ENCODE measurements around the gene MYO10.
A peak's percentile ranks its signal among the peaks of the same experiment; 100 is the strongest.

MYO10 gene

DNA sequence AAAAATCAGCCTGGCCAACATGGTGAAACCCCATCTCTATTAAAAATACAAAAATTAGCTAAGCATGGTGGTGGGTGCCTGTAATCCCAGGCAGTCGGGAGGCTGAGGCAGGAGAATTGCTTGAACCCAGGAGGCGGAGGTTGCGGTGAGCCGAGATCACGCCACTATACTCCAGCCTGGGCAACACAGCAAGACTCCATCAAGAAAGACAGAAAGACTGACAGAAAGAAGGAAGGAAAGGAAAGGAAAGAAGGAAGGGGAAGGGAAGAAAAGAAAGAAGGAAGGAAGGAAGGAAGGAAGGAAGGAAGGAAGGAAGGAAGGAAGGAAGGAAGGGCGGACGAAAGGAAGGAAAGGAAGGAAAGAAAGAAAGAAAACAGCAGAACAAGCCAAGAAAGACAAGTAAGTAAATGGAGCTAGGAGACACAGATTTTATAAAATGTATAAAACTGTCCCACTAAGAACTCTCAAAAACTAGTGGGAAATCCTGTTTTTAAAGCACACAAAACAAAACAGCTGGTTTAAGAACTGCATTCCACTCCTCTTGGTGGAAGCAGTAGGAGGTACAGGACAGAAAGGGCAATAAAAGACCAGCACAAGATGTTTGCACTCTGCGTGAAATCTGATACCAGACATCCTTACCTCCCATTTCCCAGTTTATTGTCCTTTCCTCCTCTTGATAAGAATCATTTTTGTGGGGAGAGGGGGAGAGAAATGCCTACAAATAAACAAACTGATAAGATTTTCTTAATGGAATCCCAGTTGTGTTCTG, 46.7 kb downstream of the MYO10 start (continued):
- TF ChIP-seq, protein P1, sequence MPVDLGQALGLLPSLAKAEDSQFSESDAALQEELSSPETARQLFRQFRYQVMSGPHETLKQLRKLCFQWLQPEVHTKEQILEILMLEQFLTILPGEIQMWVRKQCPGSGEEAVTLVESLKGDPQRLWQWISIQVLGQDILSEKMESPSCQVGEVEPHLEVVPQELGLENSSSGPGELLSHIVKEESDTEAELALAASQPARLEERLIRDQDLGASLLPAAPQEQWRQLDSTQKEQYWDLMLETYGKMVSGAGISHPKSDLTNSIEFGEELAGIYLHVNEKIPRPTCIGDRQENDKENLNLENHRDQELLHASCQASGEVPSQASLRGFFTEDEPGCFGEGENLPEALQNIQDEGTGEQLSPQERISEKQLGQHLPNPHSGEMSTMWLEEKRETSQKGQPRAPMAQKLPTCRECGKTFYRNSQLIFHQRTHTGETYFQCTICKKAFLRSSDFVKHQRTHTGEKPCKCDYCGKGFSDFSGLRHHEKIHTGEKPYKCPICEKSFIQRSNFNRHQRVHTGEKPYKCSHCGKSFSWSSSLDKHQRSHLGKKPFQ (tag by site-specific recombination; IDR thresholded peaks at IDR 0.05) = peak; percentile 84
- TF ChIP-seq ZNF350 (tag by site-specific recombination; IDR thresholded peaks at IDR 0.05) (no peak), ZNF510 (tag by site-specific recombination; IDR thresholded peaks at IDR 0.05; ENCODE audit: insufficient replicate concordance) (no peak), ZNF843 (tag by site-specific recombination; IDR thresholded peaks at IDR 0.05) (peak; percentile 97)
- TF ChIP-seq, protein P2, sequence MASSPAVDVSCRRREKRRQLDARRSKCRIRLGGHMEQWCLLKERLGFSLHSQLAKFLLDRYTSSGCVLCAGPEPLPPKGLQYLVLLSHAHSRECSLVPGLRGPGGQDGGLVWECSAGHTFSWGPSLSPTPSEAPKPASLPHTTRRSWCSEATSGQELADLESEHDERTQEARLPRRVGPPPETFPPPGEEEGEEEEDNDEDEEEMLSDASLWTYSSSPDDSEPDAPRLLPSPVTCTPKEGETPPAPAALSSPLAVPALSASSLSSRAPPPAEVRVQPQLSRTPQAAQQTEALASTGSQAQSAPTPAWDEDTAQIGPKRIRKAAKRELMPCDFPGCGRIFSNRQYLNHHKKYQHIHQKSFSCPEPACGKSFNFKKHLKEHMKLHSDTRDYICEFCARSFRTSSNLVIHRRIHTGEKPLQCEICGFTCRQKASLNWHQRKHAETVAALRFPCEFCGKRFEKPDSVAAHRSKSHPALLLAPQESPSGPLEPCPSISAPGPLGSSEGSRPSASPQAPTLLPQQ (tag by site-specific recombination; IDR thresholded peaks at IDR 0.05) = peak; percentile 88

DNA sequence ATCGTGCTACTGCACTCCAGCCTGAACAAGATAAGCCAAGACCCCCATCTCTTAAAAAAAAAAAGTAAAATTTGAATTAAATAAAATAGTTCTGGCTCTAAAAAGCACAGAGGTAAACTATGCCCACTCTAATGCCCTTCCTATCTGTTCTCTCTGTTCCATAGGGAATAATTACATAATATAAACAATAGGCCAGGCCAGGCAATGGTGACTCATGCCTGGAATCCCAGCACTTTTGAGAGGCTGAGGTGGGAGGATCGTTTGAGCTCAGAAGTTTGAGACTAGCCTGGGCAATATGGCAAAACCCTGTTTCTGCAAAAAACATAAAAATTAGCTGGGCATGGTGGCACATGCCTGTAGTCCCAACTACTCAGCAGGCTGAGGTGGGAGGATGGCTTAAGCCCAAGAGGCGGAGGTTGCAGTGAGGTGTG, 47.4 kb downstream of the MYO10 start:
- Histone ChIP-seq H3K9me3 (ENCODE audit: control insufficient read depth, insufficient read depth, low read depth, low read length) (no peaks in the 10 kb centered on the region), H3K4me1 (ENCODE audit: control insufficient read depth, insufficient read depth, low read length) (peaks cover 57% of the 10 kb centered on the region), H3K4me3 (ENCODE audit: low read depth, low read length) (no peak overlapping the region), H3K36me3 (ENCODE audit: control insufficient read depth in 2 of 2, insufficient read depth in 1 of 2, low read length in 2 of 2) (no peaks in the 10 kb centered on the region), H3K27ac (ENCODE audit: extremely low read depth, low read depth, low read length) (peak overlapping the region; percentile 32; the same call in 1 of the 2 replicates)
- ChIA-PET CTCF (interaction anchor here (0.6 to 1.2 kb wide), 5 partner anchors 17 to 97 kb away, joined by 3 to 5 read pairs (median 3); no protein-coding TSS in a partner anchor), POLR2A (interaction anchor here (0.7 kb wide), 1 partner anchor 129 kb away, joined by 3 read pairs; no protein-coding TSS in a partner anchor)
- no peak for TF ChIP-seq ZNF560 (tag by site-specific recombination; IDR thresholded peaks at IDR 0.05; ENCODE audit: borderline replicate concordance)
- TF ChIP-seq KLF8 (tag by site-specific recombination; IDR thresholded peaks at IDR 0.05) = peak; percentile 50; the same call in 1 of the 2 replicates
- no peak for TF ChIP-seq ZNF19 (tag by site-specific recombination; IDR thresholded peaks at IDR 0.05; ENCODE audit: low read depth)
- TF ChIP-seq ZNF341 (tag by site-specific recombination; IDR thresholded peaks at IDR 0.05; ENCODE audit: low read depth) = no peak
- peak; percentile 93 for TF ChIP-seq BCL11A (tag by site-specific recombination; IDR thresholded peaks at IDR 0.05; ENCODE audit: low read depth)
- peak; percentile 51; the same call in 1 of the 2 replicates for TF ChIP-seq ZNF843 (tag by site-specific recombination; IDR thresholded peaks at IDR 0.05)
- TF ChIP-seq WT1 (tag by site-specific recombination; IDR thresholded peaks at IDR 0.05) = peak; percentile 91
- TF ChIP-seq, protein P3, sequence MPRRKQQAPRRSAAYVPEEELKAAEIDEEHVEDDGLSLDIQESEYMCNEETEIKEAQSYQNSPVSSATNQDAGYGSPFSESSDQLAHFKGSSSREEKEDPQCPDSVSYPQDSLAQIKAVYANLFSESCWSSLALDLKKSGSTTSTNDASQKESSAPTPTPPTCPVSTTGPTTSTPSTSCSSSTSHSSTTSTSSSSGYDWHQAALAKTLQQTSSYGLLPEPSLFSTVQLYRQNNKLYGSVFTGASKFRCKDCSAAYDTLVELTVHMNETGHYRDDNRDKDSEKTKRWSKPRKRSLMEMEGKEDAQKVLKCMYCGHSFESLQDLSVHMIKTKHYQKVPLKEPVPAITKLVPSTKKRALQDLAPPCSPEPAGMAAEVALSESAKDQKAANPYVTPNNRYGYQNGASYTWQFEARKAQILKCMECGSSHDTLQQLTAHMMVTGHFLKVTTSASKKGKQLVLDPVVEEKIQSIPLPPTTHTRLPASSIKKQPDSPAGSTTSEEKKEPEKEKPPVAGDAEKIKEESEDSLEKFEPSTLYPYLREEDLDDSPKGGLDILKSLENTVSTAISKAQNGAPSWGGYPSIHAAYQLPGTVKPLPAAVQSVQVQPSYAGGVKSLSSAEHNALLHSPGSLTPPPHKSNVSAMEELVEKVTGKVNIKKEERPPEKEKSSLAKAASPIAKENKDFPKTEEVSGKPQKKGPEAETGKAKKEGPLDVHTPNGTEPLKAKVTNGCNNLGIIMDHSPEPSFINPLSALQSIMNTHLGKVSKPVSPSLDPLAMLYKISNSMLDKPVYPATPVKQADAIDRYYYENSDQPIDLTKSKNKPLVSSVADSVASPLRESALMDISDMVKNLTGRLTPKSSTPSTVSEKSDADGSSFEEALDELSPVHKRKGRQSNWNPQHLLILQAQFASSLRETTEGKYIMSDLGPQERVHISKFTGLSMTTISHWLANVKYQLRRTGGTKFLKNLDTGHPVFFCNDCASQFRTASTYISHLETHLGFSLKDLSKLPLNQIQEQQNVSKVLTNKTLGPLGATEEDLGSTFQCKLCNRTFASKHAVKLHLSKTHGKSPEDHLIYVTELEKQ (tag by site-specific recombination; IDR thresholded peaks at IDR 0.05; ENCODE audit: borderline replicate concordance) = peak; percentile 29; the same call in 1 of the 2 replicates
- peak; percentile 74 for TF ChIP-seq ZBTB17 (tag by site-specific recombination; IDR thresholded peaks at IDR 0.05)
- TF ChIP-seq, protein P4, sequence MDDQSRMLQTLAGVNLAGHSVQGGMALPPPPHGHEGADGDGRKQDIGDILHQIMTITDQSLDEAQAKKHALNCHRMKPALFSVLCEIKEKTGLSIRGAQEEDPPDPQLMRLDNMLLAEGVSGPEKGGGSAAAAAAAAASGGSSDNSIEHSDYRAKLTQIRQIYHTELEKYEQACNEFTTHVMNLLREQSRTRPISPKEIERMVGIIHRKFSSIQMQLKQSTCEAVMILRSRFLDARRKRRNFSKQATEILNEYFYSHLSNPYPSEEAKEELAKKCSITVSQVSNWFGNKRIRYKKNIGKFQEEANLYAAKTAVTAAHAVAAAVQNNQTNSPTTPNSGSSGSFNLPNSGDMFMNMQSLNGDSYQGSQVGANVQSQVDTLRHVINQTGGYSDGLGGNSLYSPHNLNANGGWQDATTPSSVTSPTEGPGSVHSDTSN (CRISPR knock-in tag; IDR thresholded peaks at IDR 0.05) = no peak
- TF ChIP-seq TCF7L2 (IDR thresholded peaks at IDR 0.05; ENCODE audit: borderline replicate concordance, low read depth, low read length) = no peak
- peak; percentile 81 for TF ChIP-seq ZNF629 (tag by site-specific recombination; IDR thresholded peaks at IDR 0.05)
- TF ChIP-seq, protein P5, sequence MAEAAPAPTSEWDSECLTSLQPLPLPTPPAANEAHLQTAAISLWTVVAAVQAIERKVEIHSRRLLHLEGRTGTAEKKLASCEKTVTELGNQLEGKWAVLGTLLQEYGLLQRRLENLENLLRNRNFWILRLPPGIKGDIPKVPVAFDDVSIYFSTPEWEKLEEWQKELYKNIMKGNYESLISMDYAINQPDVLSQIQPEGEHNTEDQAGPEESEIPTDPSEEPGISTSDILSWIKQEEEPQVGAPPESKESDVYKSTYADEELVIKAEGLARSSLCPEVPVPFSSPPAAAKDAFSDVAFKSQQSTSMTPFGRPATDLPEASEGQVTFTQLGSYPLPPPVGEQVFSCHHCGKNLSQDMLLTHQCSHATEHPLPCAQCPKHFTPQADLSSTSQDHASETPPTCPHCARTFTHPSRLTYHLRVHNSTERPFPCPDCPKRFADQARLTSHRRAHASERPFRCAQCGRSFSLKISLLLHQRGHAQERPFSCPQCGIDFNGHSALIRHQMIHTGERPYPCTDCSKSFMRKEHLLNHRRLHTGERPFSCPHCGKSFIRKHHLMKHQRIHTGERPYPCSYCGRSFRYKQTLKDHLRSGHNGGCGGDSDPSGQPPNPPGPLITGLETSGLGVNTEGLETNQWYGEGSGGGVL (tag by site-specific recombination; IDR thresholded peaks at IDR 0.05) = peak; percentile 32; the same call in 1 of the 2 replicates
- TF ChIP-seq, protein P6, sequence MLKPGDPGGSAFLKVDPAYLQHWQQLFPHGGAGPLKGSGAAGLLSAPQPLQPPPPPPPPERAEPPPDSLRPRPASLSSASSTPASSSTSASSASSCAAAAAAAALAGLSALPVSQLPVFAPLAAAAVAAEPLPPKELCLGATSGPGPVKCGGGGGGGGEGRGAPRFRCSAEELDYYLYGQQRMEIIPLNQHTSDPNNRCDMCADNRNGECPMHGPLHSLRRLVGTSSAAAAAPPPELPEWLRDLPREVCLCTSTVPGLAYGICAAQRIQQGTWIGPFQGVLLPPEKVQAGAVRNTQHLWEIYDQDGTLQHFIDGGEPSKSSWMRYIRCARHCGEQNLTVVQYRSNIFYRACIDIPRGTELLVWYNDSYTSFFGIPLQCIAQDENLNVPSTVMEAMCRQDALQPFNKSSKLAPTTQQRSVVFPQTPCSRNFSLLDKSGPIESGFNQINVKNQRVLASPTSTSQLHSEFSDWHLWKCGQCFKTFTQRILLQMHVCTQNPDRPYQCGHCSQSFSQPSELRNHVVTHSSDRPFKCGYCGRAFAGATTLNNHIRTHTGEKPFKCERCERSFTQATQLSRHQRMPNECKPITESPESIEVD (tag by site-specific recombination; IDR thresholded peaks at IDR 0.05) = peak; percentile 51
- no peak for TF ChIP-seq ZNF266 (tag by site-specific recombination; IDR thresholded peaks at IDR 0.05; ENCODE audit: low read depth)
- peak; percentile 56; the same call in 1 of the 2 replicates for TF ChIP-seq IKZF3 (tag by site-specific recombination; IDR thresholded peaks at IDR 0.05)
- 0 out of 2 replicates have a peak, but pooled peaks have one; percentile 19 for TF ChIP-seq SP2 (tag by site-specific recombination; IDR thresholded peaks at IDR 0.05)
- peak; percentile 76; the same call in 1 of the 2 replicates for TF ChIP-seq ZXDB (tag by site-specific recombination; IDR thresholded peaks at IDR 0.05)
- TF ChIP-seq SETDB1 (IDR thresholded peaks at IDR 0.05; ENCODE audit: insufficient read length, low read length) = no peak
